NK-92 (cell line): ENCODE measurements around the gene R3HDM1.
"Not testable (repeated sequence)": the region's sequence is repeated elsewhere in the genome, so short reads cannot be mapped to it uniquely, and the experiment has no call there.

Experiments used
- DNase-seq: peaks from one replicate; lab custom pipeline; 2025; ENCODE audit not compliant: unreplicated experiment; lab: John Stamatoyannopoulos, UW

R3HDM1 gene

DNA sequence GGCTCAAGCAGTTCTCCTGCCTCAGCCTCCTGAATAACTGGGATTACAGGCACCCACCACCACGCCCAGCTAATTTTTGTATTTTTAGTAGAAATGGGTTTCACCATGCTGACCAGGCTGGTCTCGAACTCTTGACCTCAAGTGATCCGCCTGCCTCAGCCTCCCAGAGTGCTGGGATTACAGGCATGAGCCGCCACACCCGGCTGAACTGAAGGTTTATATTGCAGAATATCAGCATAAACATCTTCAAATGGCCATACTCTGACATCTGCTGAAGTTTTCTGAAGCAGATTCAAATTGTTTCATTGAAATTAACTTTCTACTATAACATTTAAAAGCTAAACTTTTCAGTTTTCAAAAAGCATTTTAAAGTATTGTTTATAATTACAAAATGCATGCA, 172.8 kb downstream of the R3HDM1 start:
- not testable (repeated sequence) for DNase-seq

DNA sequence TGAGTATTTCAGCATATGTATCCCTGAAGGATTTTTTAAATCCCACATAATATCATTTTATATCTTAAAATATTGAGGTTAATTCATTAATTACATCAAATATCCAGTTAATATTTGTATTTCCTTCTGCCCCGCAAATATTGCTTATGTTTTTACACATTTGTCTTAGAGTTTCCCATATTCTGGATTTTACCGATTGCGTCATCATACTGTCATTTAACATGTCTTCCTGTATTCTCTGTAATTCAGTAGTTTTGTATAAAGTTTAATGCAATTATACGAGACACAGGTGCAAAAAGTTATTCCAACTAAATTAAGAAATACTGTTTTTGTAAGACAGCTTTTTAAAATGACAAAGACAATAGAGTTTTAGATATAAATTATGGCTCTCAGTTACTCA, 176.9 kb downstream of the R3HDM1 start:
- DNase-seq: no peak

DNA sequence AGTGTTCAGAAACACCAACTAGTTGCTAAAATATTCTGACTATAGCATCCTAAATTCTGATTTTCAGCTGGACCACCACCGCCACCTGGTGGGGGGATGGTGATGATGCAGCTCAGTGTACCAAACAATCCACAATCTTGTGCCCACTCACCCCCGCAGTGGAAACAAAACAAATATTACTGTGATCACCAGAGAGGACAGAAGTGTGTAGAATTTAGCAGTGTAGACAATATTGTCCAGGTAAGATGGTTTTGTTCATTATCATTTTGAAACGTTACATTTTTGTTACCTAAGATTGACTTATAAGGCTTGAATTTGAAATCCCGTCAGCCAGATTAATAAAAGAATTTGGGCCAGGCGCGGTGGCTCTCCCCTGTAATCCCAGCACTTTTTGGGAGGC, 178.7 kb downstream of the R3HDM1 start:
- no peak for DNase-seq

DNA sequence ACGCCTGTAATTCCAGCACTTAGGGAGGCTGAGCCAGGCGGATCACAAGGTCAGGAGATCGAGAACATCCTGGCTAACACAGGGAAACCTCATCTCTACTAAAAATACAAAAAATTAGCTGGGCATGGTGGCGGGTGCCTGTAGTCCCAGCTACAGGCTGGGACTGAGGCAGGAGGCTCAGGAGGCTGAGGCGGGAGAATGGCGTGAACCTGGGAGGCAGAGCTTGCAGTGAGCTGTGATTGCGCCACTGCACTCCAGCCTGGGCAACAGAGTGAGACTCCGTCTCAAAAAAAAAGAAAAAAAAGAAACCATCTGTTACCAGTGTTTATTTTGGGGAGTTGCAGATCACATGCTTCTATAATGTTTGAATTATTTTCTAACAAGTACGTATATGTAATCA, 183.8 kb downstream of the R3HDM1 start:
- not testable (repeated sequence) for DNase-seq

GRCh38 chr2:135728064-135728743, 196.9 kb downstream of the R3HDM1 start:
- no peak for DNase-seq

GRCh38 chr2:135732561-135732960, 201.3 kb downstream of the R3HDM1 start:
- DNase-seq: no peak

DNA sequence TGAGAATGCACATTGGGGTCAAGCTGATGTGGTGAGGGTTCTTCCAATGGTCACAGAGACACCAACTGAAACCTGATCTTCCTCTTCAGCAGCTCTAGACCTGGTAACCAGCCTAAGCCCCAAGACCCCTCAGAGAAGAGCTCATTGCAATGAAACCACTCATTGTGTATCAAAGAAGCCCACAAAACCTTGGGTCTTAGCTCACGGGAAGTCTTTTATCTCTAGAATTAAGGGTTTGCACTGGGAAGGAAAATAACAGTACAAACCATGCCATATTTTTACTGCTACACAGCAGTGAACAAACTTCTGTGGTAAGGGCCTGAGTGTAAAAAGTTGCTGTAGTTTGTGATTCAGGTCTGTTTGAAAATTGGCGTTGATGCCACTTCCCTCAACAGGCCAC, 201.8 kb downstream of the R3HDM1 start:
- no peak for DNase-seq

- no peak for DNase-seq
Measured at GRCh38 chr2:135736546-135736945, 205.3 kb downstream of the R3HDM1 start.

- DNase-seq: no peak
Measured at GRCh38 chr2:135740206-135740605, 208.9 kb downstream of the R3HDM1 start.

DNA sequence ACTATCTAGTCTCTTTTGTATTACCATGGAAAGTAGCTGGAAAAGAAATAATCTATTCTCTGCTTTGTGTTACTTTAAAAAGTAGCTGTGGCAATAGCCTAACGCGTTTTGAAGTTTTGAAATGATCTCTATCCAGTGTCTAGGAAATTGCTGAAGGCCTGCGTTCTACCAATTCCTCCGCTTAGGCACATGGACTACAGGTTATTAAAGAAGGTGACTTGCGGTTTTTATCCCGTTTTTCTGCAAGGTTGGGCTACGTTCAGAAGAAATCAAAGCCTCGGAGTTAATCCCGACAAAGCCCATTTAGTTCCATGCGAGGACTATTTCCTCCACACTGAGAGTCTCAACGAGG, 209.7 kb downstream of the R3HDM1 start:
- DNase-seq: no peak

DNA sequence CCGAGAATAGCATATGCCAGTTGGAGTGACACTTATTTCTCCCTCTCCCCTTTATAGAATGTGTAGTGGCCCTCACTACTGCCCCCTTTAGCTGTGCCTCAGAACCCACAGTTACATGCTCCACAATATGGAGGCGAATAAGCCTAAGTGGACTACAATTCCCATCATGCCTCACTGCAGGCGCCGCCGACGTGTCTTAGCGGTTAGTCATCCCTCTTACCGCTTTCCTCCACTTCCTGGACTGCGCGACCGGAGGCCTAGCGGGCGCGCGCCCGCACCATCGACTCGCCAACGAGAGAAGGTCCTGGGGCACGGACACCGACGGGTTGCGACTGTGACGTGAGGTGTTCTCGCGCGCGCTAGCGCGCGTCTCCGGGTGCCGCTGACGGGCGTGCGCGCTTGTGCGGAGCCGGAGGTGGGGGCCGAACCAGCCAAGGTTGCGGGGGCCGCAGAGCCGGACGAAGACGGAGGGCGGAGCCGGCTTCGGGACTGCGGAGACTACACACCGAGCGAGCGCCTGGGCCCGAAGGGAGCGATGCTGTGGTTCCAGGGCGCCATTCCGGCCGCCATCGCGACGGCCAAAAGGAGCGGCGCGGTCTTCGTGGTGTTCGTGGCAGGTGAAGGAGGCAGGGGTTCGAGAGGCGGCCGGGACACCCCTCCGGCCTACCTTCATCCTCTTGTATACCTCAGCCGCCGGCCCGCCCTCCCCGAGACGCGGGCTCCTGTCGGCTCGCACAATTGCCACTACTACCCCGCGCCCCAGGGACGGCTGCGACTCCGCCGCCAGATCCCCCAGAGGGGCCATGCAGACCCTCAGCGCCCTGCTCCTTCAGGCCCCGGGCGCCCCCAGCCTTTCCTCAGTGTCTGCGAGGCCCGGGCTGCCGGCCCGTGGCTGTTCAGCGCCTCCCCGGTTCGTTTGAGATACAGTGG, 210.4 kb downstream of the R3HDM1 start, which contains the start of gene UBXN4:
Gene UBXN4, plus strand, starts transcription at position 461 of the 930 bp plus-strand sequence. Its CDS starts 75 bp downstream, at position 536.
- peak; percentile 69 for DNase-seq

DNA sequence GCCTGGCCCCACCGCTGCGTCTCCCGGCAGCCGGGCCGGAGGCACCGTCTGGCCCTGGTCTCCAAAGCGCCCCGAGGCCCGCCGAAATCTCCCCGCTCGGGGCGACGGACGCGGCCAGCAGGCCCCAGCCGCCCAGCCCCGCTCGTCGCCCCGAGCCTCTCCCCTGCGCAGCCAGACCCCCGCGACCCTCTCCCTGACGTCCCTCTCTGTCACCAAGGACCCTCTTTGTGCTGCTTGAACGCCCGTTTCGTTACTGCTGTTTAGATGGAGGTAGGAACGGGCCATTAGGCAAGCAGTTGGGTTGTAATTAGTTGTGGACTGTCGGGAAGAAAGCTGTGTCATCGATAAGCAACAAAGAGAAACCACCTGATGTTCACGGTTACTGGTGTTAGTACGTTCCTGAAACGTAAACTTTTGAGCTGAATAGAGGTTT, 211.1 kb downstream of the R3HDM1 start:
- no peak for DNase-seq

DNA sequence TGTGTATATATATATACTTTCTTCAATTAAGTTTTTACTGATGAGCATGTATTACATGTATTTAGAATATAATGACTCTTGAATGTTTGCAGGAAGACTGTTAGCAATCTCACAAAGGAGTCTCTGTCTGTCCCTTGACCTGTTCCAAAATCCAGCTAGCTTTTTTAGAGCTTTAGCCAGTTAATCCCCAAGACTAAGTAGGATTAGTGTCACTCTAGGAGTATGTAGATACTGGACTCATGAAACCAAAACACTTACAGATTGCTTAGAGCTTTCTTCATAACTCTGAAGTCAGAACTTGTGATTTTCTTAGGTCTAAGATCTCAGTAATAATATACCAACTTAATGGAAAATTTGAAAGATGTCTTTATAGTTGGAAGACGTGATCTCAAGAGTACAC, 212.6 kb downstream of the R3HDM1 start:
- no peak for DNase-seq

GRCh38 chr2:135744760-135745314, 213.6 kb downstream of the R3HDM1 start:
- no peak for DNase-seq

- DNase-seq: no peak
Measured at GRCh38 chr2:135745545-135745944, 214.3 kb downstream of the R3HDM1 start.

DNA sequence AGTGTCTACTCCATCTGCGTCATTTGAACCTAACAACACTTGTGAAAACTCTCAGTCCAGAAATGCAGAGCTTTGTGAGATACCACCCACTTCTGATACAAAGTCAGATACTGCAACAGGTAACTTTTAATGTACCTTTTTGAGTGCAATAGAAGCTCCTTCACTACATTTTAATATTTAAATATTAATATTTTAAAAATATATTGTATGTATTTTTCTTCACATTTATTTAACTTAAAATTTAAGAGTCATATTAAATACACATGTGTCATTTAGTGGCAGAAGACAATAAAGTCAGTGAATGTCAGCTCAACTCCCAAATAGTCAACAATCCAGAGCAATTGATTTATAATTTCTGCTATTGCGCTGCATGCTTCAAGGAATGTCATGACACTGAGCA, 224.3 kb downstream of the R3HDM1 start:
- no peak for DNase-seq

DNA sequence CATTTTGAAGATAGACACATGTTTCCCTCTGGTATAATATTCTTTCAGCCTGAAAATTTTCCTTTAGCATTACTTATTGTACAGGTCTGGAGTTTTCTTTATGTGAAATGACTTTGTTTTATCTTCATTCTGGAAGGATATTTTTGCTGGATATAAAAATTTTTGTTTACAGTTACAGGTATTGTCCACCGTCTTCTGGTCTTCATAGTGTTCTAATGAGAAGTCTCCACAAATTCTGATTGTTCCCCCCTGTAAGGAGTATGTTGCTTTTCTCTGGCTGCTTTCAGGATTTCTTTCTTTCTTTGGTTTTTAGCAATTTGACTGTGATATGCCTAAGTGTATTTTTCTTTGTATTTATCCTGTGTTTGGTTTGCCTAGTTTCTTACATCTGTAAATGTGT, 225.4 kb downstream of the R3HDM1 start:
- no peak for DNase-seq

DNA sequence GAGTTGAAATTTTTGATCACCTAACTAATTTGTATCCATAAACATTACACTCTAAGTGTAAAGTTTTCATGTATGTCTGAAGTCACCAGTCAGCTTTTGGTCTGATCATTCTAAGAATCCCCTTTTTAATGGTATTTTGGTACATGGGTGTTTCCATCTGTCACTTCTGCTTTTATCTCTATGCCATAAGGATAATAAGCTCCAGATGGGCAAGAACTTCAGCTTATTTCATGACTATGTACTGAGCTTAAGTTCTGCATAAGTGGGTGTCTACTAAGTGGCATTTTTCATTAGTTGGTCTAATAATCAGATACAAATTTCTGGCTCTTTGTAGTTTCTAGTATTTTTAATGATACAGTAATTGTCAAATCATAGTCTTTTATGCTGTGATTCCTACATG, 230.7 kb downstream of the R3HDM1 start:
- DNase-seq: no peak

- no peak for DNase-seq
Measured at GRCh38 chr2:135762530-135762929, 231.2 kb downstream of the R3HDM1 start.

GRCh38 chr2:135768863-135769262, 237.6 kb downstream of the R3HDM1 start:
- no peak for DNase-seq

DNA sequence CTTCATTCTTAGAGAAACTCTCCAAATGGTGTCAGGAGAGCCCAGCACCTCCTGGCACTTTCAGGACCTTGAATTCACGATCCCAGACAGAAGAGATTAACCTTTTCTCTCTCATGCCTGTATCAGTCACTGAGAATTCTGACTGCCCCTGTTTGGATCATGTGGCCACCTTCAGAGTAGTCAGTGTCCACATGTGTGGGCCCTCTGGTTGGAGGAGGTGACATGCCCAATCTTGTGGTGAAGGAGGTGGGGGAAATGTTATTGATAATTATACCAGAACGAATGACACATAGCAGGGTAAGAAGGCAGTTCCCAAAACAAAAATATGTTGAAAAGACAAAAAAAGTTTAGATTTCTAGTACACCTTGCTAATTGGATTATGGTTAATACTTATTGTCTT, 242.0 kb downstream of the R3HDM1 start:
- no peak for DNase-seq

GRCh38 chr2:135773917-135774316, 242.6 kb downstream of the R3HDM1 start:
- DNase-seq: no peak
